Epithelial cell of esophagus (primary cell): ENCODE measurements around the gene PPP1R12B.
"Not testable (repeated sequence)": the region's sequence is repeated elsewhere in the genome, so short reads cannot be mapped to it uniquely, and the experiment has no call there.

ENCODE experiments used
- DNase-seq: peaks from one replicate; pipeline ENCODE4 v3.0.0; 2010; ENCODE audit warnings: low read depth
- H3K4me3 ChIP-seq: 2 replicates; pipeline ENCODE4 v1.5.1; 2011; ENCODE audit warnings: mild to moderate bottlenecking, low read length, control low read depth
- TF ChIP-seq, protein P1 (sequence below): IDR thresholded peaks from 2 replicates; pipeline ENCODE4 v1.5.1; 2011; ENCODE audit warnings: low read depth, mild to moderate bottlenecking, low read length, control low read depth, inconsistent platforms; ENCODE audit not compliant: insufficient read depth; ENCODE audit errors: missing control alignments

PPP1R12B gene

GRCh38 chr1:202343652-202344349 is 4.7 kb upstream of the PPP1R12B start:
- peak; percentile 54 for DNase-seq
- TF ChIP-seq, protein P1, sequence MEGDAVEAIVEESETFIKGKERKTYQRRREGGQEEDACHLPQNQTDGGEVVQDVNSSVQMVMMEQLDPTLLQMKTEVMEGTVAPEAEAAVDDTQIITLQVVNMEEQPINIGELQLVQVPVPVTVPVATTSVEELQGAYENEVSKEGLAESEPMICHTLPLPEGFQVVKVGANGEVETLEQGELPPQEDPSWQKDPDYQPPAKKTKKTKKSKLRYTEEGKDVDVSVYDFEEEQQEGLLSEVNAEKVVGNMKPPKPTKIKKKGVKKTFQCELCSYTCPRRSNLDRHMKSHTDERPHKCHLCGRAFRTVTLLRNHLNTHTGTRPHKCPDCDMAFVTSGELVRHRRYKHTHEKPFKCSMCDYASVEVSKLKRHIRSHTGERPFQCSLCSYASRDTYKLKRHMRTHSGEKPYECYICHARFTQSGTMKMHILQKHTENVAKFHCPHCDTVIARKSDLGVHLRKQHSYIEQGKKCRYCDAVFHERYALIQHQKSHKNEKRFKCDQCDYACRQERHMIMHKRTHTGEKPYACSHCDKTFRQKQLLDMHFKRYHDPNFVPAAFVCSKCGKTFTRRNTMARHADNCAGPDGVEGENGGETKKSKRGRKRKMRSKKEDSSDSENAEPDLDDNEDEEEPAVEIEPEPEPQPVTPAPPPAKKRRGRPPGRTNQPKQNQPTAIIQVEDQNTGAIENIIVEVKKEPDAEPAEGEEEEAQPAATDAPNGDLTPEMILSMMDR, result peak; percentile 64
- H3K4me3 ChIP-seq, result no peak overlapping the region

DNA sequence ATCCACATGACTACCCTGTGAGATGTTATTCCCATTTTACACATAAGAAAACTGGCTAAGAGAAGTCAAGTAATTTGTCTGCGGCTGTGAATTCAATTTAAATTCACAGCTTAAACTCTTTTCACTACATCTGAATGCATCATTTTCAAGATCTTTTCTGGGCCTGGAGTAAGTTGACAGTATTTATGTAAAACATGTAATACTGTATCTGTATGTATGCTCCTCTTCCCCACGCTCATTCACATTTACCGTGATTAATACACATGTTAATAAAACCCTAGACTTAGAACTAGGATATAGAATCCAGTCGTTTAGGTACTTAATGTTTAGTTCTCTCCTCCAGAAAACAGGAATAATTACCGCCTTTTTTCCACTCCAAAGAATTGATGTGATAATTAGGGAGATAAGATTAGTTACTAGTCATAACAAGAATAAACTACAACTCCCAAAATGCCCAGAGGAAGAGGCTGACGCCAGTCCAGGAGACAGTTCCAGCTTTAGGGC is 442 bp upstream of the PPP1R12B start:
- peak overlapping the region; percentile 95 for H3K4me3 ChIP-seq
- TF ChIP-seq, protein P1, result no peak
- DNase-seq, result no peak

DNA sequence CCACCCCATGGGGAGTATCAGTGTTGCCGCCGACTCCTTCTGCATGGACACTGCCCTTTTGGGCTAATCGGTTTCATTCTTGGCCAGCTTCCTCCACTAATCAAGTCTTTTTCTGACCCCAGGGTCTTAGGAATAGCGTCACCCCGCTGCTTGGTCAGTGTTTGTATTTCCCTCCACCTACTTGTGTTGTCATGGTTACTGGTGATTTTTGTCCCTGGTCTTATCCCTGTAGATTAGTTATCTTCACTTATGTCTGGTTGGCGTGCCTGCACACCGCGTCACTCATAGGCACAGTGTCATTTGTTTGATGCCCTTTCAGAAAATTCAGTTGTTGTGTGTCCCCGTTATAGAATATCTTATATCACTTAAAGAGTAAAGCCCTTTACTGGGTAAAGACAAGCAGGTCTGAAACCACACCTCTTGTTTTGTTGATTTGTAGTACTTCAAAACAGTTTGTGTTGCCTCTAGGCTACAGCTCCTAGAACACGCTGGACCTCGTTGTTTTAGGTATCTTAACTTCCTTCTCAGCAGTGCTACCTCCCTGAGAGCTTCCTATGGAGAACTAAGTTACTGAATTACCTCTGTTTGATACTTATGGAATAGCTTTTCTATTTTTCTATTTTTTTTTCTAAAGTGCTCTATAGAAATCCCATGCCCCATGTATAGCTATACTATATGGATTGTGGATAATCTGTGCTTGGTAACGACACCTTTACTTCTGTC is 868 bp downstream of the PPP1R12B start:
- peak; percentile 20 for DNase-seq
- H3K4me3 ChIP-seq, result peak overlapping the region; percentile 95
- TF ChIP-seq, protein P1, result no peak

DNA sequence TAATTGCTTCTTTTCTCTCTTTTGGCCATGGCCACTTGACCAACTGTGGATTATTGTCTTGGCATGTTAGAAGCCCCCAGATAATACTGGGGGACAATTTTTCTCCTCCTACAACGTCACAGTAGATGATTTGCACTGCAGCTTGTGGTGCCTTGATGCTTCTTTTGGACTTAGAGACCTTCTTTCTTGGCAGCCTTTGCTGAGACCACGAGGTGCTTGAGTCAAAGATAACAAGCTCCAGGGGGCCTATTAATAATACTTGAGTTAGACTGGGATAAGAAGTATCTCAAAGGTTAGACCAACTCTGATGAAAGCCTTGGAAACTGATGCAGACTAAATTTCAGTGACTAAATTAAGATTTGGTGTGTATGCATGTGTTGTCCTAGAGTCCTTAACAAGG is 3.2 kb downstream of the PPP1R12B start:
- TF ChIP-seq, protein P1, result no peak
- H3K4me3 ChIP-seq, result no peak overlapping the region
- DNase-seq, result no peak

GRCh38 chr1:202352583-202353197 is 4.2 kb downstream of the PPP1R12B start:
- H3K4me3 ChIP-seq, DNase-seq: not testable (repeated sequence)

GRCh38 chr1:202355944-202356553 is 7.5 kb downstream of the PPP1R12B start:
- TF ChIP-seq, protein P1, result no peak
- DNase-seq, result peak; percentile 45
- H3K4me3 ChIP-seq, result no peak overlapping the region

DNA sequence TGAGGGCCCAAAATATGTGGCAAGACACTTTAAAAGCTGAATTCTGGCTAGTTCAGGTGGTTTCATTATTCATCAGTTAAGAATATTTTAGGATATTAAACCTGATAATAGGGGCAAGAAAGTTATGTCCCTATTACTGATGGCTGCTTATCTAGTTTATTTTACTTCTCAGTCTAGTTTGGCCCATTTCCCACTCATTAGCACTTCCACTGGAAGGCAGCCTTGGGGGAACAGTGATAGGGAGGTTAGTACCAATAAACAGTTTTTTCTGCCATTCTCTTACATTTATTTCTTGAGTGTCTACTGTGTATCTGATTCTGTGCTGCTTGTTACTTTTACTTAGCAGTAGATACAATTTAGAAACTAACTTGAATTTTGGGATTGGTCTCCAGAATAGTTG is 9.0 kb downstream of the PPP1R12B start:
- DNase-seq, result no peak
- H3K4me3 ChIP-seq, result no peak overlapping the region
- TF ChIP-seq, protein P1, result no peak
